Chondrocyte (in vitro differentiated cells): ENCODE data around the gene VDAC1. TPM values are rescaled to one million over a fixed set of nuclear protein-coding genes. Genes with fewer than 3 reads are reported as not detected.
"Not testable (repeated sequence)": the region's sequence is repeated elsewhere in the genome, so short reads cannot be mapped to it uniquely, and the experiment has no call there.

ENCODE experiments used
- DNase-seq: peaks from one replicate; pipeline ENCODE4 v3.0.0; 2021; ENCODE audit warnings: mixed read lengths, low spot score
- H3K27ac Mint-ChIP-seq: one replicate; pipeline ENCODE4 v1.8.0; 2021; ENCODE audit warnings: mild to moderate bottlenecking, moderate library complexity, mixed read lengths; ENCODE audit not compliant: unreplicated experiment
- H3K27me3 Mint-ChIP-seq: 2 replicates; pipeline ENCODE4 v1.8.0; 2021; ENCODE audit warnings: low read depth, mixed read lengths
- H3K36me3 Mint-ChIP-seq: 2 replicates; pipeline ENCODE4 v1.8.0; 2021; ENCODE audit warnings: low read depth, mixed read lengths
- H3K4me1 Mint-ChIP-seq: 2 replicates; pipeline ENCODE4 v1.8.0; 2021; ENCODE audit warnings: low read depth, mild to moderate bottlenecking, mixed read lengths
- H3K4me3 Mint-ChIP-seq: one replicate; pipeline ENCODE4 v1.8.0; 2021; ENCODE audit warnings: mild to moderate bottlenecking, moderate library complexity, mixed read lengths; ENCODE audit not compliant: unreplicated experiment
- H3K9me3 Mint-ChIP-seq: 2 replicates; pipeline ENCODE4 v1.8.0; 2021; ENCODE audit warnings: low read depth, mixed read lengths
- CTCF ChIP-seq: fragments of 200-600 bp; sonication (generic); IDR thresholded peaks from 2 replicates; pipeline ENCODE4 v1.5.0; 2021; ENCODE audit warnings: antibody characterized with exemption, mild to moderate bottlenecking, moderate library complexity
- total RNA-seq: library from RNA; stranded (reverse); gene quantifications from 3 replicates; pipeline ENCODE4 v1.2.1, GENCODE V29; 2021

The VDAC1 gene
- total RNA-seq, 1 donor from 2014 or later, result 138 TPM

- no peak overlapping the region for H3K27ac Mint-ChIP-seq
Measured at GRCh38 chr5:133980652-133981051, 24.1 kb downstream of the VDAC1 start.

GRCh38 chr5:133978943-133979342 lies 25.8 kb downstream of the VDAC1 start:
- Mint-ChIP-seq H3K27ac (no peak overlapping the region), H3K36me3 (peaks cover 24% of the 10 kb centered on the region), H3K4me1 (peaks cover 13% of the 10 kb centered on the region), H3K4me3 (no peak overlapping the region), H3K27me3 (no peaks in the 10 kb centered on the region), H3K9me3 (no peaks in the 10 kb centered on the region)
- no peak for TF ChIP-seq CTCF
- DNase-seq, result no peak

More at GRCh38 chr5:133980652-133981051, 24.1 kb downstream of the VDAC1 start:
- H3K4me3 Mint-ChIP-seq, result no peak overlapping the region
- DNase-seq, result no peak
- H3K36me3 Mint-ChIP-seq, result peaks cover 22% of the 10 kb centered on the region
- no peaks in the 10 kb centered on the region for H3K27me3 Mint-ChIP-seq
- H3K9me3 Mint-ChIP-seq, result no peaks in the 10 kb centered on the region
- TF ChIP-seq CTCF, result no peak
- peaks cover 20% of the 10 kb centered on the region for H3K4me1 Mint-ChIP-seq

- Mint-ChIP-seq H3K27me3 (no peaks in the 10 kb centered on the region), H3K4me1 (peaks cover 13% of the 10 kb centered on the region), H3K4me3 (no peak overlapping the region), H3K27ac (peak overlapping the region; percentile 84), H3K36me3 (peaks cover 20% of the 10 kb centered on the region), H3K9me3 (no peaks in the 10 kb centered on the region)
- no peak for DNase-seq
- TF ChIP-seq CTCF, result no peak
Measured at GRCh38 chr5:133977858-133978257, 26.9 kb downstream of the VDAC1 start.

- Mint-ChIP-seq H3K4me3 (no peak overlapping the region), H3K36me3 (peaks cover 22% of the 10 kb centered on the region)
- no peak for DNase-seq
Measured at GRCh38 chr5:133977161-133977787, 27.5 kb downstream of the VDAC1 start.

GRCh38 chr5:133975546-133975945 lies 29.2 kb downstream of the VDAC1 start:
- H3K27me3 Mint-ChIP-seq, H3K4me3 Mint-ChIP-seq, H3K9me3 Mint-ChIP-seq, H3K27ac Mint-ChIP-seq, DNase-seq: not testable (repeated sequence)
- peaks cover 13% of the 10 kb centered on the region for H3K4me1 Mint-ChIP-seq
- peaks cover 21% of the 10 kb centered on the region for H3K36me3 Mint-ChIP-seq

More at GRCh38 chr5:133977161-133977787, 27.5 kb downstream of the VDAC1 start:
- no peaks in the 10 kb centered on the region for H3K27me3 Mint-ChIP-seq
- H3K9me3 Mint-ChIP-seq, result no peaks in the 10 kb centered on the region
- H3K27ac Mint-ChIP-seq, result peak overlapping the region; percentile 84
- TF ChIP-seq CTCF, result no peak
- H3K4me1 Mint-ChIP-seq, result peaks cover 13% of the 10 kb centered on the region

- no peak for TF ChIP-seq CTCF
- no peak overlapping the region for H3K27ac Mint-ChIP-seq
- no peaks in the 10 kb centered on the region for H3K27me3 Mint-ChIP-seq
- no peaks in the 10 kb centered on the region for H3K9me3 Mint-ChIP-seq
- H3K4me1 Mint-ChIP-seq, result peaks cover 24% of the 10 kb centered on the region
- DNase-seq, result no peak
- H3K36me3 Mint-ChIP-seq, result peaks cover 17% of the 10 kb centered on the region
- no peak overlapping the region for H3K4me3 Mint-ChIP-seq
Measured at GRCh38 chr5:133974142-133974541, 30.6 kb downstream of the VDAC1 start.
